Measurements from ENCODE around the gene STKLD1. TPM values are rescaled to one million over a fixed set of nuclear protein-coding genes. Genes with fewer than 3 reads are reported as not detected.

The STKLD1 gene
- total and polyA plus RNA-seq, 12 donors = 0.17 to 1.7 (median 0.68) TPM; not detected in 2

DNA sequence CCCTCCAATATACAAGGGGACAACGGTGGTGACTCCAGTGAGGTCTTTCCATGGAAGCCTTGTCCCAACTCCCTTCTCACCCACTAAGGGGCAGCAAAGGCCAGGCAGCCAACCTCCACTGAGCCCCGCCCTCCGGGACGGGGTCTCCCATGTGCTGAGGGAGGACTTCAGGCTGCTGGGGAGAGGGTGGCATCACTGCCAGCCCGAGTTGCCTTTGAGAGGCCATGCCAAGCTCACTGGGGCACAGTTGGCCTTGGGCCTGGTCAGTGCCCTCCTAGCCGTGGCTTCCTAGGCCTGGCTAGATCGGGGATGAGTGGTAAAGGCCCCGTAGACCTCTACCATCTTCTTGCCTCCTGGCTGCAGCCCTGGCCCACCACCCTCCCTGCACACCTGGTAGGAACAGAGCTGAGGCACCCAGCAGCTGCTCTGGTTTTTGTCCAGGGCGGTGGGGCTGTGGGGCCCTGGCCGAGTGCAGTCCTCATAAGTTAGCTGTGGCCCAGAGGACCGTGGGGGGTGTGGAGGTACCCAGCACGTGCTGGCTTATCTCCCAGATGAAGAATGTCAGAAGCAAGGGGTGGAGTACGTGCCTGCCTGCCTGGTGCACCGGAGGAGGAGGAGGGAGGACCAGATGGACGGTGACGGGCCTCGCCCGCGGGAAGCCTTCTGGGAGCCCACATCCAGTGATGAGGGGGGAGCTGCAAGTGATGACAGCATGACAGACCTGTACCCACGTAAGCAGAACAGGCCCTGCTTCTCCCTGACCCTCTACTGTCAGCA is 16.6 kb upstream of the STKLD1 start:
- WGBS, 2 donors = 42 to 47% methylated on average over 20 of the region's 20 CpGs
- H3K27ac ChIP-seq = no peak overlapping the region
- H3K4me3 ChIP-seq = no peak overlapping the region
- peaks cover 7 to 44% (median 28%) of the 10 kb centered on the region in 9 donors for H3K4me1 ChIP-seq
- no peaks in the 10 kb centered on the region for H3K9me3 ChIP-seq
- H3K27me3 ChIP-seq = no peaks in the 10 kb centered on the region
- H3K36me3 ChIP-seq = peaks cover 0 to 62% (median 35%) of the 10 kb centered on the region in 9 donors
- peak in 4 of 8 donors; percentile 5 to 26 (median 16) for ATAC-seq
- no peak for DNase-seq
- TF ChIP-seq, protein P1, sequence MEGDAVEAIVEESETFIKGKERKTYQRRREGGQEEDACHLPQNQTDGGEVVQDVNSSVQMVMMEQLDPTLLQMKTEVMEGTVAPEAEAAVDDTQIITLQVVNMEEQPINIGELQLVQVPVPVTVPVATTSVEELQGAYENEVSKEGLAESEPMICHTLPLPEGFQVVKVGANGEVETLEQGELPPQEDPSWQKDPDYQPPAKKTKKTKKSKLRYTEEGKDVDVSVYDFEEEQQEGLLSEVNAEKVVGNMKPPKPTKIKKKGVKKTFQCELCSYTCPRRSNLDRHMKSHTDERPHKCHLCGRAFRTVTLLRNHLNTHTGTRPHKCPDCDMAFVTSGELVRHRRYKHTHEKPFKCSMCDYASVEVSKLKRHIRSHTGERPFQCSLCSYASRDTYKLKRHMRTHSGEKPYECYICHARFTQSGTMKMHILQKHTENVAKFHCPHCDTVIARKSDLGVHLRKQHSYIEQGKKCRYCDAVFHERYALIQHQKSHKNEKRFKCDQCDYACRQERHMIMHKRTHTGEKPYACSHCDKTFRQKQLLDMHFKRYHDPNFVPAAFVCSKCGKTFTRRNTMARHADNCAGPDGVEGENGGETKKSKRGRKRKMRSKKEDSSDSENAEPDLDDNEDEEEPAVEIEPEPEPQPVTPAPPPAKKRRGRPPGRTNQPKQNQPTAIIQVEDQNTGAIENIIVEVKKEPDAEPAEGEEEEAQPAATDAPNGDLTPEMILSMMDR (IDR thresholded peaks at IDR 0.05) = peak in 7 of 9 donors; percentile 14 to 53 (median 36)
- intact Hi-C loops (cut with DNase I) = loop anchor here in 1 of 10 donors (10.0 kb wide), 1 partner anchor 55 kb away; the partner anchor contains the start of gene REXO4

DNA sequence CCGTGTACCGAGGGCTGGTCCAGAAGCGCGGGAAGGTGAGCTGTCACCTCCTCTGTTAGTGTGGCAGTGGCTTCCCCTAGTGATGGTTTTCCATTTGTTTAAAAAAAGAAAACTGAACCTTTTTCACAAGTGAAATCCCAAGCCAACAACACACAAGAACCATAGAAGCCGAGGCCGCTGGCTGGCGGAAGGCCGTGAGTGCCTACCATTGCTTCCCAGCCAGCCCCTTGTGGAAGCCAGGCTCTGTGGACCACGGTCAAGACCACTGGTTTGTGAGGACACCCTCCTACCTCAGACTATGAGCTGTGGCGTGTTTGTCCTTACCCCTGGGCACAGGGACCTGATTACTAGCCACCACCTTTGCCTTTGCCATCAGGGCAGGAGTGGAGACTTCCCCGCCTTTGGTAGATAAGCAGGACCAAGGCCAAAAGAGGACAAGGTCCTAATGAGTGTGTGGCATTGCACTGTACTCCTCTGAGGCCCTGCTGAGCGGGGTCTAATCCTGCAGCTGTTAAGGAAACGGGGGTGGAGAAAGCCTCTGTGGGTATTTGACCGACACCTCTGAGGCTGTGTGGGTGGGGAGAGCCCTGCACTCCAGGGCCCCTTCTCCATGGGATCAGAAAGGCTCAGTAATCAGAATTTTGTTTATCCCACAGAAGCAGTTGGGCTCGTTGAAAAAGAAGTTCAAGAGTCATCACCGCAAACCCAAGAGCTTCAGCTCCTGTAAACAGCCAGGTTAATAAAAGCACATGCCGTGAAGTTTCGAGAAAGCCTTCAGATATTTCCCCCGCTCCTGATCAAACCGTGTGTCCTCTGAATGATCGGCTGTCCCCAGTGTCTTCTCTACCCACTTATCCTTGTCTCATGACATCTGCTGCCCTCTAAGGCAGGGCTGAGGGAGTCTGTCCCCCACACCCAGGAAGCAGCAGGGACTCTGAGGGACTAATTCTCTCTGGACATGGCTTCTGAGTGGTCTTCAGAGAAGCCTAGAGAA is 15.5 kb upstream of the STKLD1 start:
- DNase-seq (no peak), ATAC-seq (no peak)
- H3K27ac ChIP-seq = no peak overlapping the region
- WGBS, 2 donors = 79 to 82% methylated on average over 21 of the region's 21 CpGs
- TF ChIP-seq, protein P1 (IDR thresholded peaks at IDR 0.05) = no peak
- peaks cover 0 to 71% (median 44%) of the 10 kb centered on the region in 9 donors for H3K36me3 ChIP-seq
- H3K9me3 ChIP-seq = no peaks in the 10 kb centered on the region
- peaks cover 7 to 33% (median 17%) of the 10 kb centered on the region in 9 donors for H3K4me1 ChIP-seq
- H3K4me3 ChIP-seq = no peak overlapping the region
- H3K27me3 ChIP-seq = no peaks in the 10 kb centered on the region
- intact Hi-C loops (cut with DNase I) = no loop called here

DNA sequence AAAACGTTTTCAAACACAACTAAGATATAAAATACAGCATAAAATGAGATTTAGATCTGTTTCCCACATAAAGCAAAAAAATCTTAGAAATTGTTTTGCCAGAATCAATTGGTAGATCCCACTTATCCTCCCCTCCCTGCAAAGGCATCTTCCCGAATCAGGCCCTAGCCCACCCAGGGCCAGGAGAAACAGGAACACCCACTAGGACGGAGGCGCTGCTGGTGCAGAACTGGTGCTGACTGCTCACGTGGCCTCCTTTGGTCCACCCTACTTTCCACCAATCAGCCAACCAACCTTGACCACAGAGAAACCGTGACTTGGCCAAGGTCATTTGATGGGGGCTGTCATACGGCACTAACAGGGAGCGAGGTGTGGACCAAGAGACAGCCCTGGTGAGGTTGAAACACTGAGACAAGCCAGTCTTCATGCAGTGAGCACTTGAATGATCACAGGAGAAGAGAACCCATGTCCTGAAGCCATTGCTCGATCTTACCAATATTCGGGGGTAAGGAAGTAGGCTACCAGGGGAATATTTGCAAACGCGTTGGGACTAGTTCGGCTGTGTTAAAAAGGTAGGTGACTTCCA is 14.6 kb upstream of the STKLD1 start:
- TF ChIP-seq, protein P1 (IDR thresholded peaks at IDR 0.05) = no peak
- no peaks in the 10 kb centered on the region for H3K27me3 ChIP-seq
- no peaks in the 10 kb centered on the region for H3K9me3 ChIP-seq
- peaks cover 0 to 80% (median 51%) of the 10 kb centered on the region in 9 donors for H3K36me3 ChIP-seq
- H3K27ac ChIP-seq = no peak overlapping the region
- WGBS, 2 donors = 80 to 83% methylated on average over 13 of the region's 13 CpGs
- intact Hi-C loops (cut with DNase I) = no loop called here
- DNase-seq (no peak), ATAC-seq (no peak)
- H3K4me1 ChIP-seq = peaks cover 7 to 31% (median 16%) of the 10 kb centered on the region in 9 donors
- H3K4me3 ChIP-seq = no peak overlapping the region
